Lower leg skin (tissue), 3 donors: Measurements from ENCODE around the gene FAM217B.

Experiments used
- POLR2A ChIP-seq, 2 donors: fragments of 450-650 bp; IDR thresholded peaks; one replicate each; pipeline ENCODE4 v1.6.1; 2016 to 2017; ENCODE audit warnings: antibody characterized with exemption in 2 of 2, mild to moderate bottlenecking in 1 of 2, moderate library complexity in 1 of 2
- TF ChIP-seq, protein P1 (sequence below), 3 donors: fragments of 450-650 bp; IDR thresholded peaks; one replicate each; pipeline ENCODE4 v1.5.1; 2016; ENCODE audit warnings: antibody characterized with exemption in 3 of 3, mild to moderate bottlenecking in 3 of 3, moderate library complexity in 2 of 3

DNA sequence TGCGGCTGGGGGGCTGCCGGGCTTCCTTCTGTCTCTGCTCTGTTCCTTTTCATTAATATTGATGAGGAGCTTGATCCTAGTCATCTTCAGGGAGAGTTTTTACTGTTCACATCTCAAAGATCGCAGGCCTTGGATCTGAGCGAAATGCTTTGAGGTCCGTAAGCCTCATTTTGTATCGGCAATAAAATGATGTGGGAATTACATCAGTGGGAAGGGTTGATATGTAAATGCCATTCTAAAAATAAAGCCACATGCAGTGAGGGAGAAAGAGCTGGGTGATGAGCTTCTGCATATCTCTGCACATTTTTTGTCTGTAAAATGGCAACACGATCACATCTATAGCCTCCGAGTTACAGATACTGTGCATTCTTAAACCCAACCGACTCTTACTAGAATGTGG, 42.9 kb downstream of the FAM217B start:
- TF ChIP-seq, protein P1, sequence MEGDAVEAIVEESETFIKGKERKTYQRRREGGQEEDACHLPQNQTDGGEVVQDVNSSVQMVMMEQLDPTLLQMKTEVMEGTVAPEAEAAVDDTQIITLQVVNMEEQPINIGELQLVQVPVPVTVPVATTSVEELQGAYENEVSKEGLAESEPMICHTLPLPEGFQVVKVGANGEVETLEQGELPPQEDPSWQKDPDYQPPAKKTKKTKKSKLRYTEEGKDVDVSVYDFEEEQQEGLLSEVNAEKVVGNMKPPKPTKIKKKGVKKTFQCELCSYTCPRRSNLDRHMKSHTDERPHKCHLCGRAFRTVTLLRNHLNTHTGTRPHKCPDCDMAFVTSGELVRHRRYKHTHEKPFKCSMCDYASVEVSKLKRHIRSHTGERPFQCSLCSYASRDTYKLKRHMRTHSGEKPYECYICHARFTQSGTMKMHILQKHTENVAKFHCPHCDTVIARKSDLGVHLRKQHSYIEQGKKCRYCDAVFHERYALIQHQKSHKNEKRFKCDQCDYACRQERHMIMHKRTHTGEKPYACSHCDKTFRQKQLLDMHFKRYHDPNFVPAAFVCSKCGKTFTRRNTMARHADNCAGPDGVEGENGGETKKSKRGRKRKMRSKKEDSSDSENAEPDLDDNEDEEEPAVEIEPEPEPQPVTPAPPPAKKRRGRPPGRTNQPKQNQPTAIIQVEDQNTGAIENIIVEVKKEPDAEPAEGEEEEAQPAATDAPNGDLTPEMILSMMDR (IDR thresholded peaks at IDR 0.05) = no peak
- TF ChIP-seq POLR2A (IDR thresholded peaks at IDR 0.05) = no peak
